Breast epithelium (tissue), 4 donors: Measurements from ENCODE around the gene INTS3. TPM values are rescaled to one million over a fixed set of nuclear protein-coding genes. Genes with fewer than 3 reads are reported as not detected.
A peak's percentile ranks its signal among the peaks of the same experiment; 100 is the strongest.

Source experiments
- DNase-seq, 2 donors: peaks; one replicate each; pipeline ENCODE4 v3.0.0-alpha.2; 2019; ENCODE audit warnings: low spot score in 2 of 2
- H3K27ac ChIP-seq, 2 donors: fragments of 200-600 bp; sonication (generic) in 1 of 2; one replicate each; pipeline ENCODE4 v1.5.1; 2016 to 2019; ENCODE audit warnings: mild to moderate bottlenecking in 1 of 2
- H3K27me3 ChIP-seq, 2 donors: fragments of 200-600 bp; sonication (generic) in 1 of 2; one replicate each; pipeline versions ENCODE4 v1.5.1 to v1.6.0; 2017 to 2019; ENCODE audit warnings: control low read depth in 1 of 2, mild to moderate bottlenecking in 1 of 2
- H3K36me3 ChIP-seq: fragments of 200-600 bp; one replicate; pipeline ENCODE4 v1.5.1; 2019
- H3K4me1 ChIP-seq, 2 donors: fragments of 200-600 bp; sonication (generic); one replicate each; pipeline ENCODE4 v1.5.1; 2016 to 2019; ENCODE audit warnings: control low read depth in 1 of 2
- H3K4me3 ChIP-seq, 3 donors: fragments of 200-600 bp; sonication (generic); 1 replicate in 2 of 3; 2 replicates in 1 of 3; pipeline ENCODE4 v1.5.1; 2016 to 2019; ENCODE audit warnings: mild to moderate bottlenecking in 3 of 3, moderate library complexity in 2 of 3
- H3K9me3 ChIP-seq, 2 donors: fragments of 200-600 bp; sonication (generic) in 1 of 2; one replicate each; pipeline ENCODE4 v1.5.1; 2016 to 2019; ENCODE audit warnings: control low read depth in 1 of 2
- POLR2A ChIP-seq: fragments of 450-650 bp; IDR thresholded peaks from one replicate; pipeline ENCODE4 v1.6.1; 2016; ENCODE audit warnings: antibody characterized with exemption, mild to moderate bottlenecking, moderate library complexity
- POLR2AphosphoS5 ChIP-seq, 3 donors: sonication (generic); formaldehyde crosslinking; IDR thresholded peaks; one replicate each; pipeline ENCODE4 v1.6.1; 2017; ENCODE audit warnings: antibody characterized with exemption in 3 of 3
- intact Hi-C: fragments of 100-400 bp; cut with DNase I; formaldehyde crosslinking; loops from one replicate; pipeline ENCODE4 v1.15.1; 2023; ENCODE audit warnings: low total_unique reads
- total RNA-seq, 3 donors: library from RNA; depleted of rRNA; stranded (reverse); fragments of >200 nt; gene quantifications; one replicate each; pipeline ENCODE4 v1.1.0, GENCODE V29; 2016
- TF ChIP-seq, protein P1 (sequence below), 3 donors: fragments of 450-650 bp; IDR thresholded peaks; one replicate each; pipeline ENCODE4 v1.5.1; 2016 to 2017; ENCODE audit warnings: antibody characterized with exemption in 3 of 3, mild to moderate bottlenecking in 3 of 3, moderate library complexity in 3 of 3

Gene INTS3
- total RNA-seq, 3 donors from 2014 or later: 46.5 to 53.4 (median 51.7) TPM

GRCh38 chr1:153774026-153774595, 46.3 kb downstream of the INTS3 start:
- TF ChIP-seq POLR2AphosphoS5 (IDR thresholded peaks at IDR 0.05) (no peak), POLR2A (no peak)
- TF ChIP-seq, protein P1, sequence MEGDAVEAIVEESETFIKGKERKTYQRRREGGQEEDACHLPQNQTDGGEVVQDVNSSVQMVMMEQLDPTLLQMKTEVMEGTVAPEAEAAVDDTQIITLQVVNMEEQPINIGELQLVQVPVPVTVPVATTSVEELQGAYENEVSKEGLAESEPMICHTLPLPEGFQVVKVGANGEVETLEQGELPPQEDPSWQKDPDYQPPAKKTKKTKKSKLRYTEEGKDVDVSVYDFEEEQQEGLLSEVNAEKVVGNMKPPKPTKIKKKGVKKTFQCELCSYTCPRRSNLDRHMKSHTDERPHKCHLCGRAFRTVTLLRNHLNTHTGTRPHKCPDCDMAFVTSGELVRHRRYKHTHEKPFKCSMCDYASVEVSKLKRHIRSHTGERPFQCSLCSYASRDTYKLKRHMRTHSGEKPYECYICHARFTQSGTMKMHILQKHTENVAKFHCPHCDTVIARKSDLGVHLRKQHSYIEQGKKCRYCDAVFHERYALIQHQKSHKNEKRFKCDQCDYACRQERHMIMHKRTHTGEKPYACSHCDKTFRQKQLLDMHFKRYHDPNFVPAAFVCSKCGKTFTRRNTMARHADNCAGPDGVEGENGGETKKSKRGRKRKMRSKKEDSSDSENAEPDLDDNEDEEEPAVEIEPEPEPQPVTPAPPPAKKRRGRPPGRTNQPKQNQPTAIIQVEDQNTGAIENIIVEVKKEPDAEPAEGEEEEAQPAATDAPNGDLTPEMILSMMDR (IDR thresholded peaks at IDR 0.05): no peak
- Histone ChIP-seq H3K9me3 (no peaks in the 10 kb centered on the region), H3K4me3 (peak overlapping the region in 1 of 3 donors; percentile 94), H3K27ac (peak overlapping the region; percentile 85 to 94), H3K4me1 (peaks cover 21 to 31% of the 10 kb centered on the region in 2 donors), H3K27me3 (no peaks in the 10 kb centered on the region), H3K36me3 (no peaks in the 10 kb centered on the region)
- intact Hi-C loops: loop anchor here (10.0 kb wide), 1 partner anchor 99 kb away; the partner anchor contains the start of genes ILF2 and NPR1
- DNase-seq: no peak

DNA sequence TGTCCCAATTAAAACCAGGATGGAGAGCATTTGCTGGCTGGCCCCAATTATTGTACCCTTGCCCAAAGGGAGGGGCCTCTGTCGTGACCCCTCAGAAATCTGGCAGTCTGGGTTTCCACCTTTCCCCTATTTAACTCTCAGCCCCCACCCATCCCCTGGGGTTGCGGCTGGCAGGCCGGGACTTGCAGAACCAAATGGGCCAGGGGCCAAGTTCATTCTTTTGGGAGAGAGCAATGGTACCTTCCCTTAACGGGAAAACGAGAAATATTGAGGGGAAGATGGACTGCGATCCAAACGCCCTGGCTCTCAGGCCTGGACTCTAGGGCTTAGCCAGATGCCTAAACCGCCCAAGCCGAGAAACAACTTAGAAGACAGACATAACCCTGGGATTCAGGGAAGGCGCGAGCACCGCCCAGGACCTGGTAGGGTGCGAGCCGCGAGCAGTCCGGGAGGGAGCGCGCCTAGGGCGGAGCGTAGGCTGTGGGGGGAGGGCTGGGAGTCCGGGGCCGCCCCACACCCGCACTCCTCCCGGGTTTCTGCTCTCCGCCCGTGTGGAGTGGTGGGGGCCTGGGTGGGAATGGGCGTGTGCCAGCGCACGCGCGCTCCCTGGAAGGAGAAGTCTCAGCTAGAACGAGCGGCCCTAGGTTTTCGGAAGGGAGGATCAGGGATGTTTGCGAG, 47.1 kb downstream of the INTS3 start, which contains the start of gene SLC27A3:
Gene SLC27A3 (plus strand): TSS at position 628 of the 678 bp plus-strand sequence. CDS start 91 bp downstream, outside the sequence.
- no peaks in the 10 kb centered on the region for H3K9me3 ChIP-seq
- TF ChIP-seq, protein P1 (IDR thresholded peaks at IDR 0.05): no peak
- peak in 2 of 3 donors; percentile 16 to 54 for TF ChIP-seq POLR2AphosphoS5 (IDR thresholded peaks at IDR 0.05)
- no peaks in the 10 kb centered on the region for H3K36me3 ChIP-seq
- H3K4me1 ChIP-seq: peaks cover 21 to 31% of the 10 kb centered on the region in 2 donors
- intact Hi-C loops: loop anchor here (1.0 to 10.0 kb wide), 2 partner anchors 22 to 100 kb away; partner anchors contain the start of genes ILF2 and NPR1
- H3K27me3 ChIP-seq: no peaks in the 10 kb centered on the region
- H3K27ac ChIP-seq: peak within 1 kb of the TSS; percentile 85 to 94
- DNase-seq: peak; percentile 66 to 73
- peak within 1 kb of the TSS; percentile 62 to 94 (median 87) for H3K4me3 ChIP-seq

- Histone ChIP-seq H3K36me3 (no peaks in the 10 kb centered on the region), H3K27me3 (no peaks in the 10 kb centered on the region), H3K27ac (peak overlapping the region; percentile 85 to 94), H3K9me3 (no peaks in the 10 kb centered on the region), H3K4me3 (peak overlapping the region; percentile 62 to 94 (median 87)), H3K4me1 (peaks cover 21 to 31% of the 10 kb centered on the region in 2 donors)
- no peak for TF ChIP-seq POLR2A
- peak in 2 of 3 donors; percentile 13 to 23 for TF ChIP-seq POLR2AphosphoS5 (IDR thresholded peaks at IDR 0.05)
- peak; percentile 73 to 79 for DNase-seq
- intact Hi-C loops: loop anchor here (1.0 to 10.0 kb wide), 2 partner anchors 22 to 101 kb away; partner anchors contain the start of genes ILF2 and NPR1
Observed at GRCh38 chr1:153775458-153776327, 47.8 kb downstream of the INTS3 start.

DNA sequence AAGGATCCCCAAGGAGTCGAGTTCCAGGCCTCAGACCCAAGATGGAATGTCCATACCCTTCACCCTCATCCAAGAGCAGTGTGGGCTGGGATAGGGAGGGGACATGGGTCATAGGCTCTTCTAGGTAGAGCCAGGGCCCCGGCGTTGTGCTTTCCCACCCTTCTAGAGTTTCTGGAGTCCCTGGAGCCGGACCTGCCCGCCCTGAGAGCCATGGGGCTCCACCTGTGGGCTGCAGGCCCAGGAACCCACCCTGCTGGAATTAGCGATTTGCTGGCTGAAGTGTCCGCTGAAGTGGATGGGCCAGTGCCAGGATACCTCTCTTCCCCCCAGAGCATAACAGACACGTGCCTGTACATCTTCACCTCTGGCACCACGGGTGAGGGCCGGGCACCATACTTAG, 48.5 kb downstream of the INTS3 start:
- no peaks in the 10 kb centered on the region for H3K36me3 ChIP-seq
- TF ChIP-seq POLR2A (no peak), POLR2AphosphoS5 (IDR thresholded peaks at IDR 0.05) (no peak)
- TF ChIP-seq, protein P1 (IDR thresholded peaks at IDR 0.05): no peak
- no peak for DNase-seq
- peaks cover 21 to 31% of the 10 kb centered on the region in 2 donors for H3K4me1 ChIP-seq
- peak overlapping the region; percentile 85 to 94 for H3K27ac ChIP-seq
- H3K4me3 ChIP-seq: peak overlapping the region; percentile 62 to 94 (median 87)
- H3K9me3 ChIP-seq: no peaks in the 10 kb centered on the region
- intact Hi-C loops: loop anchor here (10.0 kb wide), 1 partner anchor 102 kb away; the partner anchor contains the start of genes ILF2 and NPR1
- H3K27me3 ChIP-seq: no peaks in the 10 kb centered on the region

DNA sequence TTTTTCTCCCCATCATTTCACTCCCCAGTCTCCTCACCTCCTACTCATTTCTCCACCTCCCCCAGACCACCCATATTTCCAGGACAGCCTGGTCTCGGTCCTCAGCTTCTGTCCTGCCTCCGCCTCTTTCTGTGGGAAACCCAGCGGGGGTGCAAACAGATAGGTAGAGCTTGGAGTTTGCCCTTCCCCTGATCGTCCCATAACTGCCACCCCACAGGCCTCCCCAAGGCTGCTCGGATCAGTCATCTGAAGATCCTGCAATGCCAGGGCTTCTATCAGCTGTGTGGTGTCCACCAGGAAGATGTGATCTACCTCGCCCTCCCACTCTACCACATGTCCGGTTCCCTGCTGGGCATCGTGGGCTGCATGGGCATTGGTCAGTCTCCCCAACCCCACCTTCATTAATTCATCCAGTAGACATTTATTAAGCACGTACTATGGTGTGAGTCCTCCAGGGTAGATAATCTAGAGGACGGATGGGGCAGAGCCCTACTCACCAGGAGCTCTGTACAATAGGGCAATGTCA, 49.1 kb downstream of the INTS3 start:
- H3K27me3 ChIP-seq: no peaks in the 10 kb centered on the region
- no peaks in the 10 kb centered on the region for H3K36me3 ChIP-seq
- H3K27ac ChIP-seq: peak overlapping the region; percentile 85 to 94
- TF ChIP-seq POLR2A: no peak
- TF ChIP-seq, protein P1 (IDR thresholded peaks at IDR 0.05): no peak
- TF ChIP-seq POLR2AphosphoS5 (IDR thresholded peaks at IDR 0.05): no peak
- DNase-seq: no peak
- intact Hi-C loops: loop anchor here (10.0 kb wide), 1 partner anchor 102 kb away; the partner anchor contains the start of genes ILF2 and NPR1
- H3K4me3 ChIP-seq: peak overlapping the region; percentile 62 to 94 (median 87)
- H3K4me1 ChIP-seq: peaks cover 21 to 31% of the 10 kb centered on the region in 2 donors
- no peaks in the 10 kb centered on the region for H3K9me3 ChIP-seq
